B cell (primary cell): ENCODE data around the gene LRRK2.

Experiments used
- CTCF ChIP-seq: fragments of 200-600 bp; IDR thresholded peaks from one replicate; pipeline ENCODE4 v1.8.0; 2022; ENCODE audit warnings: antibody characterized with exemption, mild to moderate bottlenecking
- EZH2 ChIP-seq: IDR thresholded peaks from 2 replicates; pipeline ENCODE4 v1.6.1; 2012; ENCODE audit warnings: borderline replicate concordance, low read depth, mild to moderate bottlenecking, moderate library complexity, low read length; ENCODE audit not compliant: insufficient read depth, poor library complexity, severe bottlenecking

DNA sequence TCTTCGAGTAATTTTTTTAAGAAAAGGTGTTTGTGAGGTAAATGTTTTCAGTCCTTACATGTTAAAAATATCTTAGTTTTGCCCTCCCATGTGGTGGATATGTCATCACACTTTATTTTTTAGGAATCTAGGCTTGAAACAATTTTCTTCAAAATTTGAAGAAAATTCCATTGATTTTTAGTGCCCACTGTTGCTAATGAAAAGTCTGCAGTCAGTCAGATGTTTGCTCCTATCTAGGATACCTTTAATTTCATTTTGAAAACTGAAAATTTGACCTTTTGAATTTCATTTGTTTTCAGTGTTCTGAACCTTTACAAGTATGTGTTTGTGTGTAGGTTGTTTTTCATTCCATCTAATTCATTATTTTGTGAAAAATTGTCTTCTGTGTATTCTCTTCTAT is 105.4 kb downstream of the LRRK2 start:
- TF ChIP-seq CTCF: no peak
- no peak for TF ChIP-seq EZH2
